Spleen (tissue), 13 donors: ENCODE results near the gene POM121L2. TPM values are rescaled to one million over a fixed set of nuclear protein-coding genes. Genes with fewer than 3 reads are reported as not detected.

ENCODE experiments used
- DNase-seq: peaks from one replicate; pipeline ENCODE4 v3.0.0-alpha.2; 2020
- H3K27ac ChIP-seq, 8 donors: fragments of 200-600 bp; sonication (generic) in 7 of 8; 1 replicate in 4 of 8; 2 replicates in 4 of 8; pipeline versions ENCODE4 v1.5.0 to v1.8.0; 2016 to 2021; ENCODE audit warnings: inconsistent platforms in 4 of 8, mild to moderate bottlenecking in 4 of 8, moderate library complexity in 1 of 8
- H3K27me3 ChIP-seq, 7 donors: fragments of 200-600 bp; sonication (generic) in 6 of 7; replicated peaks in 1 of 7; 1 replicate in 4 of 7; 2 replicates in 3 of 7; pipeline versions ENCODE4 v1.5.0 to v1.8.0; 2016 to 2021; ENCODE audit warnings: inconsistent platforms in 3 of 7, mild to moderate bottlenecking in 1 of 7
- H3K36me3 ChIP-seq, 6 donors: fragments of 200-600 bp; sonication (generic) in 5 of 6; 1 replicate in 4 of 6; 2 replicates in 2 of 6; pipeline versions ENCODE4 v1.5.0 to v1.8.0; 2016 to 2021; ENCODE audit warnings: inconsistent platforms in 2 of 6
- H3K4me1 ChIP-seq, 6 donors: fragments of 200-600 bp; sonication (generic) in 5 of 6; 1 replicate in 3 of 6; 2 replicates in 3 of 6; pipeline versions ENCODE4 v1.5.0 to v1.8.0; 2016 to 2021; ENCODE audit warnings: inconsistent platforms in 3 of 6
- H3K4me3 ChIP-seq, 8 donors: fragments of 200-600 bp; sonication (generic) in 7 of 8; 1 replicate in 4 of 8; 2 replicates in 4 of 8; pipeline versions ENCODE4 v1.5.0 to v1.8.0; 2016 to 2021; ENCODE audit warnings: inconsistent platforms in 4 of 8, mild to moderate bottlenecking in 4 of 8, moderate library complexity in 2 of 8
- H3K9me3 ChIP-seq, 8 donors: fragments of 200-600 bp; sonication (generic) in 7 of 8; 1 replicate in 4 of 8; 2 replicates in 4 of 8; pipeline versions ENCODE4 v1.5.0 to v1.8.0; 2016 to 2021; ENCODE audit warnings: inconsistent platforms in 4 of 8
- POLR2A ChIP-seq, 3 donors: fragments of 450-650 bp; IDR thresholded peaks; one replicate each; pipeline ENCODE4 v1.5.1; 2017; ENCODE audit warnings: antibody characterized with exemption in 3 of 3, mild to moderate bottlenecking in 1 of 3
- POLR2AphosphoS5 ChIP-seq, 3 donors: sonication (generic); formaldehyde crosslinking; IDR thresholded peaks; one replicate each; pipeline ENCODE4 v1.5.1; 2017; ENCODE audit warnings: antibody characterized with exemption in 3 of 3
- WGBS, 5 donors: extraction: QIAGEN DNeasy Blood & Tissue Kit in 3 of 5; methylation state at CpG; one replicate each; pipeline versions ENCODE4 v1.1.5 to v1.1.7; 2013 to 2018; 5-methylcytosine and 5-hydroxymethylcytosine counted together
- intact Hi-C: fragments of 100-400 bp; cut with DNase I; formaldehyde crosslinking; loops from one replicate; pipeline ENCODE4 v1.15.0; 2023; ENCODE audit warnings: low total_unique reads
- long read RNA-seq, 2 donors: transcript quantifications; one replicate each; lab custom pipeline, GENCODE V29; 2026
- polyA plus RNA-seq, 3 donors: library from polyadenylated mRNA; stranded (reverse); fragments of 200-250 nt; gene quantifications; one replicate each; pipeline ENCODE4 v1.2.1, GENCODE V29; 2013
- total RNA-seq, 7 donors: library from RNA; depleted of rRNA in 3 of 7; stranded (reverse); fragments of >200 nt in 3 of 7; fragmentation: NEBNext Ultra II Directional in 4 of 7; extraction: Animal tissue kit (Norgen Biotek cat#: 25700) in 4 of 7; gene quantifications; one replicate each; pipeline versions ENCODE4 v1.1.0 to v1.2.1, GENCODE V29; 2016 to 2021
- TF ChIP-seq, protein P1 (sequence below), 11 experiments: fragments of 200-600 bp in 7 of 11; fragments of 450-650 bp in 4 of 11; sonication (generic) in 4 of 11; IDR thresholded peaks in 8 of 11; conservative IDR thresholded peaks in 3 of 11; 1 replicate in 7 of 11; 2 replicates in 4 of 11; pipeline versions ENCODE4 v1.4.0 to v1.8.0; 2016 to 2021; ENCODE audit warnings: antibody characterized with exemption in 11 of 11, inconsistent platforms in 4 of 11, mild to moderate bottlenecking in 1 of 11
- donor health status: healthy with polysubstance abuse.
- donor health status: DM: no; HTN: no; CAD: no; lungs with moderate emphysema.
- donor health status: DM: no; HTN: no; CAD: no.
- donor health status: Bipolar disorder and iron deficiency.
- donor health status: healthy.
- donor health status: DM: no; HTN: no; CAD: no.
- donor health status: DM: yes; HTN: yes; CAD: no.

The POM121L2 gene
- not detected for total RNA-seq
- not detected for polyA plus RNA-seq
- long read RNA-seq, donor 1: 0 reads
- long read RNA-seq, donor 2: 0 reads

DNA sequence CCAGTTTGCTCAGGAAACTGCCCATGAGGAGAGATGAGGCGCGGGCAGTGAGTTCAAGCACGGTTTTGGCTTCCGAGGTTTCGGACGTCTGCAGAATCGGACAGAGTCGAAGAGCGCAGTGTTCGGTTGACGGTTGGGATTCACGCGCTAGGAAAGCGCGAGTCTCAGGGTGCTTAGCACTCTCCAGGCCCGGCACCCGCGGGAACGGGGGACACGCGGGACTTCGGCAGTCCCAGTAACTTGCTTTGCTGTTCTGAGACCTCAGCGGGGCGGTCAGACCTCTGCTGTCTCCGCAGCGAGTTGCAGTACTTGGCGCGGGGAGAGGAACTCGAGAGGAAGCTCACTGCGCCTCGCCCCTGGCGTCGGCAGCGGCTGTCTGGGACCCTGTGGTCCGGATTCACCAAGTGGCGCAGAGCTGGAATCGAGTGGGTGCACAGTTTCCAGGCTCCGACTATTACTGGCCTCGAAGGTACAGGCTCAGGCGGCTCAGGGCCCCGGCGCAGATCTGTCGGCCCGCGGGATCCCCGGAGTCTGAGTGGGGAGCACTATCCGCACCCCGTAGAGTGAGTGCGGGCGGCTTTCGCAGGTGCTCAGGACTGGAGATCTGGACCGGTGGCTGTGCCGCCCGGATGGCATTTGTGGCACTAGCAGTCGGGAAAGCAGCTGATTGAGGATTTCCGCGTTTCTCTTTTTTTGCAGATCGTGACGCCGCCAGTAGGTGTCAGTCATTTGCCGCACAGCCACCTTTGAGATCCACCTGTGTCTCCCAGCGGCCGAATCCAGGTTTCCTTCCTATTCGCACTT is at the start of gene POM121L2:
Gene POM121L2, minus strand, starts transcription at position 128 of the 804 bp plus-strand sequence. Its CDS starts 103 bp downstream, at position 25.
- TF ChIP-seq POLR2A (IDR thresholded peaks at IDR 0.05) (no peak), POLR2AphosphoS5 (IDR thresholded peaks at IDR 0.05) (peak in 2 of 3 donors; percentile 20 to 29)
- TF ChIP-seq, protein P1, sequence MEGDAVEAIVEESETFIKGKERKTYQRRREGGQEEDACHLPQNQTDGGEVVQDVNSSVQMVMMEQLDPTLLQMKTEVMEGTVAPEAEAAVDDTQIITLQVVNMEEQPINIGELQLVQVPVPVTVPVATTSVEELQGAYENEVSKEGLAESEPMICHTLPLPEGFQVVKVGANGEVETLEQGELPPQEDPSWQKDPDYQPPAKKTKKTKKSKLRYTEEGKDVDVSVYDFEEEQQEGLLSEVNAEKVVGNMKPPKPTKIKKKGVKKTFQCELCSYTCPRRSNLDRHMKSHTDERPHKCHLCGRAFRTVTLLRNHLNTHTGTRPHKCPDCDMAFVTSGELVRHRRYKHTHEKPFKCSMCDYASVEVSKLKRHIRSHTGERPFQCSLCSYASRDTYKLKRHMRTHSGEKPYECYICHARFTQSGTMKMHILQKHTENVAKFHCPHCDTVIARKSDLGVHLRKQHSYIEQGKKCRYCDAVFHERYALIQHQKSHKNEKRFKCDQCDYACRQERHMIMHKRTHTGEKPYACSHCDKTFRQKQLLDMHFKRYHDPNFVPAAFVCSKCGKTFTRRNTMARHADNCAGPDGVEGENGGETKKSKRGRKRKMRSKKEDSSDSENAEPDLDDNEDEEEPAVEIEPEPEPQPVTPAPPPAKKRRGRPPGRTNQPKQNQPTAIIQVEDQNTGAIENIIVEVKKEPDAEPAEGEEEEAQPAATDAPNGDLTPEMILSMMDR (IDR thresholded peaks at IDR 0.05 in 8 of 11, conservative IDR thresholded peaks at IDR 0.05 in 3 of 11): peak; percentile 16 to 64 (median 48)
- H3K9me3 ChIP-seq: no peaks in the 10 kb centered on the region
- H3K27me3 ChIP-seq: peaks cover 0 to 85% (median 53%) of the 10 kb centered on the region in 7 donors
- peak within 1 kb of the TSS; percentile 40 to 75 (median 46) for H3K4me3 ChIP-seq
- peak; percentile 78 for DNase-seq
- WGBS, 5 donors: 1 to 2% (median 1%) methylated on average over 30 to 64 of the region's 64 CpGs
- intact Hi-C loops: no loop called here
- H3K27ac ChIP-seq: no peak within 1 kb of the TSS
- peaks cover 5 to 15% (median 15%) of the 10 kb centered on the region in 6 donors for H3K4me1 ChIP-seq
- H3K36me3 ChIP-seq: no peaks in the 10 kb centered on the region

DNA sequence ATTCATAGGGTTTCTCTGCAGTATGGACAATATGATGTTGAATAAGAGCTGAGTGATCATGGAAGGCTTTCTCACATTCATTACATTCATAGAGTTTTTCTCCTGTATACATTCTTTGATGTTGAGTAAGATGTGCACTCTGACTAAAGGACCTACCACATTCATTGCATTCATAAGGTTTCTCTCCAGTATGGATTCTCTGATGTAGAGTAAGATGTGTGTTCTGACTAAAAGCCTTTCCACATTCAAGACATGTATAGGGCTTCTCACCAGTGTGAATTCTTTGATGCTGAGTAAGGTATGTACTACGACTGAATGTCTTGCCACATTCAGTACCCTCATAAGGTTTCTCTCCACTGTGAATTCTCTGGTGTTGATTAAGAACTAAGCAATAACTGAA is 47.2 kb upstream of the POM121L2 start:
- H3K27me3 ChIP-seq: no peaks in the 10 kb centered on the region
- H3K4me1 ChIP-seq: no peaks in the 10 kb centered on the region
- TF ChIP-seq, protein P1 (IDR thresholded peaks at IDR 0.05 in 8 of 11, conservative IDR thresholded peaks at IDR 0.05 in 3 of 11): no peak
- TF ChIP-seq POLR2AphosphoS5 (IDR thresholded peaks at IDR 0.05) (no peak), POLR2A (IDR thresholded peaks at IDR 0.05) (no peak)
- peaks cover 14 to 80% (median 67%) of the 10 kb centered on the region in 8 donors for H3K9me3 ChIP-seq
- peaks cover 0 to 51% (median 10%) of the 10 kb centered on the region in 6 donors for H3K36me3 ChIP-seq
- 88 to 100% (median 88%) methylated on average over 1 of the region's 1 CpG for WGBS, 5 donors
- no peak overlapping the region for H3K4me3 ChIP-seq
- H3K27ac ChIP-seq: no peak overlapping the region
- intact Hi-C loops: no loop called here
- DNase-seq: no peak

DNA sequence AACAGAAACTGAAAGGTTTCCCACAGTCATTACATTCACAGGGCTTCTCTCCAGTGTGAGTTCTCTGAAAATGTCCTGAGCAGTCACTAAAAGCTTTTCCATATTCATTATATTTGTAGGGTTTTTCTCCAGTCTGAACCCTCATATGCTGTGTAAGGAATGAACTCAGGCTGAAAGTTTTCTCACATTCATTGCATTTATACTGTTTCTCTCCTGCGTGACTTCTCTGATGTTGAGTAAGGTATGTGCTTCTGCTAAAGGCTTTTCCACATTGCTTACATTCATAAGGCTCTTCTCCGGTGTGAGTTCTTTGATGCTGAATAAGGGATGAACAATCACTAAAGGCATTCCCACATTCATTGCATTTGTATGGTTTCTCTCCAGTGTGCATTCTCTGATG is 46.7 kb upstream of the POM121L2 start:
- peaks cover 14 to 84% (median 70%) of the 10 kb centered on the region in 8 donors for H3K9me3 ChIP-seq
- H3K36me3 ChIP-seq: peaks cover 0 to 50% (median 10%) of the 10 kb centered on the region in 6 donors
- TF ChIP-seq POLR2A (IDR thresholded peaks at IDR 0.05): no peak
- TF ChIP-seq, protein P1 (IDR thresholded peaks at IDR 0.05 in 8 of 11, conservative IDR thresholded peaks at IDR 0.05 in 3 of 11): no peak
- no peak for TF ChIP-seq POLR2AphosphoS5 (IDR thresholded peaks at IDR 0.05)
- H3K27ac ChIP-seq: no peak overlapping the region
- H3K27me3 ChIP-seq: no peaks in the 10 kb centered on the region
- no peak overlapping the region for H3K4me3 ChIP-seq
- no peaks in the 10 kb centered on the region for H3K4me1 ChIP-seq
- no peak for DNase-seq
- intact Hi-C loops: no loop called here
- 69 to 99% (median 71%) methylated on average over 2 of the region's 2 CpGs for WGBS, 5 donors

DNA sequence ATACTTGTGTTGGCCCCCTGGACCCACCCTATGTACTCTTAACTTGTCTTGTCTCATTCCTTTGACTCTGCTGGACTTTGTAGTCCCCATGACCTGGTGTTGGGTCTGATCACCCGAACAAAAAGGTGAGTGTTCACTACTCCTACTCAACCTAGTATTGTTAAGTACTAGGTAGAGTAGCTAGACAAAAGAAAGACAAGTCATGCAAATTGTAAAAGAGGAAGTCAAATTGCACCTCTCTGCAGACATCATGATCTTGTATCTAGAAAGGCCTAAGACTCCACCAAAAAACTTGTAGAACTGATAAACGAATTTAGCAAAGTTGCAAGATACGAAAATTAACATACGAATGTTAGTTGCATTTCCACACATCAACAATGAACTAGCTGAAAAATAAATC is 40.8 kb upstream of the POM121L2 start:
- peaks cover 8 to 74% (median 55%) of the 10 kb centered on the region in 8 donors for H3K9me3 ChIP-seq
- H3K4me1 ChIP-seq: no peaks in the 10 kb centered on the region
- H3K4me3 ChIP-seq: no peak overlapping the region
- no peaks in the 10 kb centered on the region for H3K36me3 ChIP-seq
- intact Hi-C loops: no loop called here
- no peak for DNase-seq
- 73 to 93% (median 81%) methylated on average over 4 of the region's 4 CpGs for WGBS, 5 donors
- peaks cover 0 to 16% (median 0%) of the 10 kb centered on the region in 7 donors for H3K27me3 ChIP-seq
- TF ChIP-seq, protein P1 (IDR thresholded peaks at IDR 0.05 in 8 of 11, conservative IDR thresholded peaks at IDR 0.05 in 3 of 11): no peak
- TF ChIP-seq POLR2A (IDR thresholded peaks at IDR 0.05) (no peak), POLR2AphosphoS5 (IDR thresholded peaks at IDR 0.05) (no peak)
- H3K27ac ChIP-seq: no peak overlapping the region
